SK-N-SH treated with all-trans-retinoic acid at 6 μM for 48 hours (cell line): Measurements from ENCODE around the gene SIRPB1.

Source experiments
- ATAC-seq: fragments of 200-7000 bp; cut with Tn5 transposase; 3 replicates; pipeline ENCODE4 v1.9.1; 2020; ENCODE audit warnings: mild to moderate bottlenecking, moderate library complexity
- ARNTL ChIP-seq: fragments of 450-650 bp; formaldehyde crosslinking; IDR thresholded peaks from 2 replicates; pipeline ENCODE4 v1.5.0; 2020; ENCODE audit warnings: low read depth, mild to moderate bottlenecking, moderate library complexity, borderline replicate concordance
- BACH2 ChIP-seq: fragments of 250-450 bp; sonication (Bioruptor Pico); IDR thresholded peaks from 2 replicates; pipeline ENCODE4 v1.9.0; 2021; ENCODE audit warnings: mild to moderate bottlenecking, borderline replicate concordance
- CREB5 ChIP-seq: fragments of 250-450 bp; sonication (Bioruptor Pico); IDR thresholded peaks from 2 replicates; pipeline ENCODE4 v1.5.1; 2020; ENCODE audit warnings: low read depth, mild to moderate bottlenecking, moderate library complexity
- CSDC2 ChIP-seq: fragments of 250-450 bp; sonication (Bioruptor Pico); IDR thresholded peaks from 2 replicates; pipeline ENCODE4 v1.5.0; 2020; ENCODE audit warnings: mild to moderate bottlenecking, moderate library complexity
- CSRNP3 ChIP-seq: fragments of 250-450 bp; sonication (Bioruptor Pico); IDR thresholded peaks from 2 replicates; pipeline ENCODE4 v1.5.1; 2021; ENCODE audit warnings: mild to moderate bottlenecking, moderate library complexity
- ESRRG ChIP-seq: fragments of 250-450 bp; sonication (Bioruptor Pico); IDR thresholded peaks from 2 replicates; pipeline ENCODE4 v1.6.1; 2021; ENCODE audit warnings: mild to moderate bottlenecking
- GLIS3 ChIP-seq: fragments of 250-450 bp; sonication (Bioruptor Pico); IDR thresholded peaks from 2 replicates; pipeline ENCODE4 v1.5.0; 2020; ENCODE audit warnings: mild to moderate bottlenecking, moderate library complexity
- ISL1 ChIP-seq: fragments of 250-450 bp; sonication (Bioruptor Pico); IDR thresholded peaks from 2 replicates; pipeline ENCODE4 v2.1.2; 2022; ENCODE audit warnings: mild to moderate bottlenecking, moderate library complexity
- OSR1 ChIP-seq: fragments of 250-450 bp; sonication (Bioruptor Pico); IDR thresholded peaks from 2 replicates; pipeline ENCODE4 v1.8.0; 2022; ENCODE audit warnings: moderate library complexity, mild to moderate bottlenecking, inconsistent platforms
- PATZ1 ChIP-seq: fragments of 250-450 bp; sonication (Bioruptor Pico); IDR thresholded peaks from 2 replicates; pipeline ENCODE4 v1.8.0; 2020; ENCODE audit warnings: mild to moderate bottlenecking, moderate library complexity, borderline replicate concordance
- POU6F1 ChIP-seq: fragments of 250-450 bp; sonication (Bioruptor Pico); IDR thresholded peaks from 2 replicates; pipeline ENCODE4 v1.8.0; 2021; ENCODE audit warnings: low read depth, mild to moderate bottlenecking, moderate library complexity, borderline replicate concordance
- RARB ChIP-seq: fragments of 250-450 bp; sonication (Bioruptor Pico); IDR thresholded peaks from 2 replicates; pipeline ENCODE4 v1.8.0; 2021; ENCODE audit warnings: mild to moderate bottlenecking, moderate library complexity
- SNAI2 ChIP-seq: fragments of 250-450 bp; sonication (Bioruptor Pico); IDR thresholded peaks from 2 replicates; pipeline ENCODE4 v1.5.0; 2020; ENCODE audit warnings: mild to moderate bottlenecking, moderate library complexity
- TCF4 ChIP-seq: fragments of 250-450 bp; sonication (Bioruptor Pico); IDR thresholded peaks from 2 replicates; pipeline ENCODE4 v1.8.0; 2021; ENCODE audit warnings: mild to moderate bottlenecking, moderate library complexity, borderline replicate concordance
- TOX ChIP-seq: fragments of 250-450 bp; sonication (Bioruptor Pico); IDR thresholded peaks from 2 replicates; pipeline ENCODE4 v1.8.0; 2021; ENCODE audit warnings: mild to moderate bottlenecking, moderate library complexity, borderline replicate concordance
- TSHZ2 ChIP-seq: fragments of 250-450 bp; sonication (Bioruptor Pico); IDR thresholded peaks from 2 replicates; pipeline ENCODE4 v1.5.0; 2020; ENCODE audit warnings: mild to moderate bottlenecking, moderate library complexity
- ZC3H10 ChIP-seq: fragments of 250-450 bp; sonication (Bioruptor Pico); IDR thresholded peaks from 2 replicates; pipeline ENCODE4 v1.5.1; 2021; ENCODE audit warnings: mild to moderate bottlenecking, moderate library complexity
- ZFP3 ChIP-seq: fragments of 250-450 bp; sonication (Bioruptor Pico); IDR thresholded peaks from 2 replicates; pipeline ENCODE4 v1.5.0; 2020; ENCODE audit warnings: mild to moderate bottlenecking, moderate library complexity
- ZFP30 ChIP-seq: fragments of 450-650 bp; formaldehyde crosslinking; IDR thresholded peaks from 2 replicates; pipeline ENCODE4 v1.5.0; 2022; ENCODE audit warnings: mild to moderate bottlenecking, moderate library complexity
- ZNF565 ChIP-seq: fragments of 450-650 bp; formaldehyde crosslinking; conservative IDR thresholded peaks from 2 replicates; pipeline ENCODE4 v1.5.0; 2020; ENCODE audit warnings: low read depth, mild to moderate bottlenecking, moderate library complexity
- ZNF70 ChIP-seq: fragments of 450-650 bp; formaldehyde crosslinking; IDR thresholded peaks from 2 replicates; pipeline ENCODE4 v1.5.0; 2020; ENCODE audit warnings: mild to moderate bottlenecking, moderate library complexity

The SIRPB1 gene

GRCh38 chr20:1631309-1632151 lies 11.7 kb upstream of the SIRPB1 start:
- no peak for ATAC-seq
- TF ChIP-seq ZNF565 (CRISPR knock-in tag) (no peak), CSRNP3 (CRISPR knock-in tag) (no peak), ISL1 (CRISPR knock-in tag) (peak; percentile 51; the same call in 1 of the 2 replicates), ZFP30 (CRISPR knock-in tag) (no peak), BACH2 (CRISPR knock-in tag) (no peak), TOX (CRISPR knock-in tag) (no peak), OSR1 (CRISPR knock-in tag) (no peak)

- no peak for TF ChIP-seq ZNF70
- no peak for TF ChIP-seq TOX (CRISPR knock-in tag)
- no peak for TF ChIP-seq ZFP3 (CRISPR knock-in tag)
- TF ChIP-seq CREB5 (CRISPR knock-in tag): no peak
- TF ChIP-seq, all 23 proteins: peak for 0
- no peak for ATAC-seq
Measured at GRCh38 chr20:1630186-1630585, 10.4 kb upstream of the SIRPB1 start.

- ATAC-seq: no peak
- TF ChIP-seq POU6F1: no peak
- TF ChIP-seq SNAI2 (CRISPR knock-in tag): no peak
- TF ChIP-seq RARB (CRISPR knock-in tag): no peak
- no peak for TF ChIP-seq ZFP30 (CRISPR knock-in tag)
- no peak for TF ChIP-seq TOX (CRISPR knock-in tag)
- no peak for TF ChIP-seq TCF4 (CRISPR knock-in tag)
- no peak for TF ChIP-seq BACH2 (CRISPR knock-in tag)
- TF ChIP-seq ARNTL (CRISPR knock-in tag): no peak
- TF ChIP-seq ESRRG (CRISPR knock-in tag): no peak
- no peak for TF ChIP-seq CSDC2 (CRISPR knock-in tag)
- no peak for TF ChIP-seq ZFP3 (CRISPR knock-in tag)
- no peak for TF ChIP-seq ISL1 (CRISPR knock-in tag)
- no peak for TF ChIP-seq PATZ1 (CRISPR knock-in tag)
- TF ChIP-seq CREB5 (CRISPR knock-in tag): no peak
- no peak for TF ChIP-seq ZC3H10 (CRISPR knock-in tag)
- no peak for TF ChIP-seq ZNF565 (CRISPR knock-in tag)
- TF ChIP-seq ZNF70: no peak
- no peak for TF ChIP-seq TSHZ2 (CRISPR knock-in tag)
- TF ChIP-seq GLIS3 (CRISPR knock-in tag): no peak
Measured at GRCh38 chr20:1629321-1629720, 9.5 kb upstream of the SIRPB1 start.
